Endothelial cell (in vitro differentiated cells): ENCODE data around the gene CDH2. TPM values are rescaled to one million over a fixed set of nuclear protein-coding genes. Genes with fewer than 3 reads are reported as not detected.

Experiments used
- DNase-seq: peaks from one replicate; pipeline ENCODE4 v3.0.0; 2021; ENCODE audit warnings: low spot score
- H3K27ac Mint-ChIP-seq: one replicate; pipeline ENCODE4 v1.8.0; 2021; ENCODE audit warnings: mixed read lengths, inconsistent platforms; ENCODE audit not compliant: unreplicated experiment
- H3K27me3 Mint-ChIP-seq: one replicate; pipeline ENCODE4 v1.8.0; 2021; ENCODE audit warnings: mild to moderate bottlenecking, moderate library complexity, mixed read lengths, inconsistent platforms; ENCODE audit not compliant: unreplicated experiment
- H3K36me3 Mint-ChIP-seq: one replicate; pipeline ENCODE4 v1.8.0; 2021; ENCODE audit warnings: mild to moderate bottlenecking, low read depth, mixed read lengths, inconsistent platforms; ENCODE audit not compliant: unreplicated experiment
- H3K4me1 Mint-ChIP-seq: one replicate; pipeline ENCODE4 v1.8.0; 2021; ENCODE audit warnings: mild to moderate bottlenecking, mixed read lengths, inconsistent platforms; ENCODE audit not compliant: unreplicated experiment
- H3K4me3 Mint-ChIP-seq: one replicate; pipeline ENCODE4 v1.8.0; 2021; ENCODE audit warnings: mild to moderate bottlenecking, mixed read lengths, inconsistent platforms; ENCODE audit not compliant: unreplicated experiment
- H3K9me3 Mint-ChIP-seq: one replicate; pipeline ENCODE4 v1.8.0; 2021; ENCODE audit warnings: mixed read lengths, inconsistent platforms; ENCODE audit not compliant: unreplicated experiment
- CTCF ChIP-seq: fragments of 200-600 bp; sonication (generic); IDR thresholded peaks from one replicate; pipeline ENCODE4 v1.5.0; 2021; ENCODE audit warnings: antibody characterized with exemption; ENCODE audit not compliant: unreplicated experiment
- total RNA-seq: library from RNA; stranded (reverse); fragmentation: NEBNext Ultra II Directional; extraction: Animal tissue kit (Norgen Biotek cat#: 25700); gene quantifications from one replicate; pipeline ENCODE4 v1.2.1, GENCODE V29; 2021; ENCODE audit not compliant: unreplicated experiment

CDH2 gene
- total RNA-seq, 1 donor from 2014 or later = 162 TPM

- no peak for DNase-seq
- peaks cover 7% of the 10 kb centered on the region for H3K4me1 Mint-ChIP-seq
- no peak overlapping the region for H3K27ac Mint-ChIP-seq
- no peaks in the 10 kb centered on the region for H3K36me3 Mint-ChIP-seq
- no peak overlapping the region for H3K4me3 Mint-ChIP-seq
- no peaks in the 10 kb centered on the region for H3K9me3 Mint-ChIP-seq
- TF ChIP-seq CTCF = no peak
- peaks cover under 1% of the 10 kb centered on the region for H3K27me3 Mint-ChIP-seq
Observed at GRCh38 chr18:28128659-28128980, 48.3 kb downstream of the CDH2 start.

GRCh38 chr18:28127763-28128658 is 48.9 kb downstream of the CDH2 start:
- no peak for DNase-seq
- H3K27ac Mint-ChIP-seq = no peak overlapping the region
- H3K9me3 Mint-ChIP-seq = no peaks in the 10 kb centered on the region
- no peak overlapping the region for H3K4me3 Mint-ChIP-seq
- no peaks in the 10 kb centered on the region for H3K36me3 Mint-ChIP-seq
- no peak for TF ChIP-seq CTCF
- no peaks in the 10 kb centered on the region for H3K27me3 Mint-ChIP-seq
- H3K4me1 Mint-ChIP-seq = peaks cover 7% of the 10 kb centered on the region

- Mint-ChIP-seq H3K27me3 (no peaks in the 10 kb centered on the region), H3K9me3 (no peaks in the 10 kb centered on the region), H3K4me1 (peaks cover 7% of the 10 kb centered on the region), H3K27ac (no peak overlapping the region), H3K4me3 (no peak overlapping the region), H3K36me3 (no peaks in the 10 kb centered on the region)
- no peak for DNase-seq
- no peak for TF ChIP-seq CTCF
Observed at GRCh38 chr18:28127228-28127627, 49.7 kb downstream of the CDH2 start.

- H3K4me1 Mint-ChIP-seq = peaks cover 7% of the 10 kb centered on the region
- H3K4me3 Mint-ChIP-seq = no peak overlapping the region
- no peak for TF ChIP-seq CTCF
- no peak for DNase-seq
- no peaks in the 10 kb centered on the region for H3K9me3 Mint-ChIP-seq
- no peak overlapping the region for H3K27ac Mint-ChIP-seq
- no peaks in the 10 kb centered on the region for H3K36me3 Mint-ChIP-seq
- peaks cover 2% of the 10 kb centered on the region for H3K27me3 Mint-ChIP-seq
Observed at GRCh38 chr18:28126768-28127167, 50.2 kb downstream of the CDH2 start.

- Mint-ChIP-seq H3K27ac (no peak overlapping the region), H3K4me3 (no peak overlapping the region), H3K4me1 (peaks cover 7% of the 10 kb centered on the region), H3K36me3 (no peaks in the 10 kb centered on the region), H3K9me3 (no peaks in the 10 kb centered on the region), H3K27me3 (peaks cover 2% of the 10 kb centered on the region)
- TF ChIP-seq CTCF = no peak
- DNase-seq = no peak
Observed at GRCh38 chr18:28125051-28125450, 51.9 kb downstream of the CDH2 start.
